Neutrophil (primary cell): ENCODE results near the gene MED12L.

ENCODE experiments used
- H3K27ac ChIP-seq: fragments of 200-600 bp; sonication (generic); 2 replicates; pipeline ENCODE4 v1.5.1; 2016; ENCODE audit warnings: mild to moderate bottlenecking, moderate library complexity
- H3K27me3 ChIP-seq: fragments of 200-600 bp; sonication (generic); 2 replicates; pipeline ENCODE4 v1.6.0; 2016; ENCODE audit warnings: mild to moderate bottlenecking
- H3K36me3 ChIP-seq: fragments of 200-600 bp; sonication (generic); 2 replicates; pipeline ENCODE4 v1.5.1; 2017
- H3K4me1 ChIP-seq, 2 experiments: fragments of 200-600 bp in 1 of 2; sonication (generic) in 1 of 2; 1 replicate in 1 of 2; 2 replicates in 1 of 2; pipeline versions ENCODE4 v1.5.1 to v1.6.1; 2013 to 2016; ENCODE audit warnings: low read depth in 1 of 2, low read length in 1 of 2, mild to moderate bottlenecking in 1 of 2, moderate library complexity in 1 of 2; ENCODE audit not compliant: control insufficient read depth in 1 of 2, insufficient read depth in 1 of 2
- H3K4me3 ChIP-seq, 2 experiments: fragments of 200-600 bp in 1 of 2; sonication (generic) in 1 of 2; 1 replicate in 1 of 2; 2 replicates in 1 of 2; pipeline ENCODE4 v1.5.1; 2013 to 2016; ENCODE audit warnings: low read depth in 1 of 2, low read length in 1 of 2, mild to moderate bottlenecking in 1 of 2, moderate library complexity in 1 of 2
- H3K9me3 ChIP-seq: fragments of 200-600 bp; sonication (generic); 2 replicates; pipeline ENCODE4 v1.5.1; 2016
- TF ChIP-seq, protein P1 (sequence below): fragments of 200-600 bp; sonication (generic); IDR thresholded peaks from 2 replicates; pipeline ENCODE4 v1.5.1; 2016; ENCODE audit warnings: antibody characterized with exemption

The MED12L gene

DNA sequence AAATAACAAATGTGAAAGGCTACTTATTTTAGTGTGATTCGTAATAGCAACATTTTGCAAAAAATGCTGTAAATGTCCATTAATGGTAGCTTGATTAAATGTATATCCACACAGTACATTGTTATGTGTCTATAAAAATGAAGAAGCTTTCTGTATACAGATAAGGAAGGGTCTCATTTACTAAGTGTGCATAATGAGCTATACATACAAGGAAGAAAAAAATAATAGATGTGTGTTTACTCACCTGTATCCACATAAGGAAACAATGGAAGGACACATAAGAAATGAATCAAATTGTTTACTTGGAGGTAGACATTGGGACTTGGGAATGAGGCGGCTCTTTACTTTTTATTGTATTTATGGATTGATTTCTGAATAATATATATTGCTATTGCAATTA is 34.9 kb downstream of the MED12L start:
- Histone ChIP-seq H3K27me3 (no peaks in the 10 kb centered on the region), H3K9me3 (no peaks in the 10 kb centered on the region), H3K4me3 (no peak overlapping the region), H3K36me3 (no peaks in the 10 kb centered on the region), H3K4me1 (no peaks in the 10 kb centered on the region), H3K27ac (no peak overlapping the region)
- TF ChIP-seq, protein P1, sequence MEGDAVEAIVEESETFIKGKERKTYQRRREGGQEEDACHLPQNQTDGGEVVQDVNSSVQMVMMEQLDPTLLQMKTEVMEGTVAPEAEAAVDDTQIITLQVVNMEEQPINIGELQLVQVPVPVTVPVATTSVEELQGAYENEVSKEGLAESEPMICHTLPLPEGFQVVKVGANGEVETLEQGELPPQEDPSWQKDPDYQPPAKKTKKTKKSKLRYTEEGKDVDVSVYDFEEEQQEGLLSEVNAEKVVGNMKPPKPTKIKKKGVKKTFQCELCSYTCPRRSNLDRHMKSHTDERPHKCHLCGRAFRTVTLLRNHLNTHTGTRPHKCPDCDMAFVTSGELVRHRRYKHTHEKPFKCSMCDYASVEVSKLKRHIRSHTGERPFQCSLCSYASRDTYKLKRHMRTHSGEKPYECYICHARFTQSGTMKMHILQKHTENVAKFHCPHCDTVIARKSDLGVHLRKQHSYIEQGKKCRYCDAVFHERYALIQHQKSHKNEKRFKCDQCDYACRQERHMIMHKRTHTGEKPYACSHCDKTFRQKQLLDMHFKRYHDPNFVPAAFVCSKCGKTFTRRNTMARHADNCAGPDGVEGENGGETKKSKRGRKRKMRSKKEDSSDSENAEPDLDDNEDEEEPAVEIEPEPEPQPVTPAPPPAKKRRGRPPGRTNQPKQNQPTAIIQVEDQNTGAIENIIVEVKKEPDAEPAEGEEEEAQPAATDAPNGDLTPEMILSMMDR = no peak

DNA sequence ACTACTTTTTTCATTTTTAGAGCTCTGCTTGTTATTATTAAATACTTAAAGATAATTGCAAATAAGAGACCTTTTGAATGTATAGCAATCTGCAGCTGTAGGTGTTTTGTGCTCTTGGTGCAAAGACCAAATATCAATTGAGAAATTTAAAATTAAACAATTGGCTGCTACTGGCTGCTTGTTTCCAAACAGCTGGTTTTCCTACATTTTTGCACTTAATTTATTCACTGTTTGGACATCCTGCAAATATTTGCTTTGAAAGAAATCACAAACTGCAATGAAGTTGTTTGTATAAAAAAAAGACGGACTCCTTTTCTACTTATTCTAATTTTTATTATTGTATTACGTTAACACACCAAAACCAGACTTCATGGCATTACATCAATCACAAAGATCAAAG is 35.6 kb downstream of the MED12L start:
- TF ChIP-seq, protein P1 = no peak
- no peaks in the 10 kb centered on the region for H3K27me3 ChIP-seq
- no peaks in the 10 kb centered on the region for H3K9me3 ChIP-seq
- H3K27ac ChIP-seq = no peak overlapping the region
- H3K4me3 ChIP-seq = no peak overlapping the region
- no peaks in the 10 kb centered on the region for H3K4me1 ChIP-seq
- no peaks in the 10 kb centered on the region for H3K36me3 ChIP-seq

DNA sequence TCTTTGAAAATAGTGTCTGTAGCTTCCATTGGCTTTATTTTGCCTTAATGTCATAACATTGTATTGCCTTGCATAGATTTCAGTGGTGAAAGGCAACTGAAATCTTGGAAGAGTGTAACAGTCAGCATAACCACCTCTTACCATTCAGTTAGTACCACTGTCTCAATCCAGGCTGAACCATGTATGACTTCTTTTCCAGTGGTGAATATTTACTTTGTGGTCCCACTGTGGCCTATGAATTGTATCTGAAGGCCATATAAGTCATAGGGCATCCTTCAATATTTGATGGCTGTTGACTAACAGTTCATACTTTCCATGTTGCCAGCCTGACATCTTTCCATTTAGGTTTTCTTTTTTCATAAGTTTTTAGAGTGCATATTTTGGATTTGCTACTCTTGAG is 38.4 kb downstream of the MED12L start:
- TF ChIP-seq, protein P1 = no peak
- H3K27ac ChIP-seq = no peak overlapping the region

DNA sequence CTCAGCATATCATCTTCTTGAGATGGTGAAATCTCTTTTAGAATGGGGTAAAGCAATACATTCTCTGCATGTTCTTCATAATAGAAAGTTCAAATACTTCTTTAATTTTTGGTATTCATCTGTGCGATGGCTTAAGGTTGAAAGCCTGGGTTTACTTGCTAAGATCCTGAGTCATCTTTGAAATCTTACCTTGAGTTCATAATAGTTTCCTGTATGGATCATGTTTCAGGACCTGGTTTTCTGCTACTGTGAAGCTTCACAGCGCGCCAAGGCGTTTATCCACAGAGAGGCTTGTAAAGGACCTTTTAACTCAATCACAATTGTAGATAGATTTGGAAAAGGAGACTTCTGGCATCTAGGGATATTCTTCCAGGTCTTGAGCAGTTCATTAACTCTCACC is 39.0 kb downstream of the MED12L start:
- Histone ChIP-seq H3K4me3 (no peak overlapping the region), H3K27ac (no peak overlapping the region), H3K27me3 (no peaks in the 10 kb centered on the region), H3K4me1 (no peaks in the 10 kb centered on the region), H3K36me3 (no peaks in the 10 kb centered on the region), H3K9me3 (no peaks in the 10 kb centered on the region)
- TF ChIP-seq, protein P1 = no peak

More for the DNA sequence above, 38.4 kb downstream of the MED12L start:
- no peaks in the 10 kb centered on the region for H3K27me3 ChIP-seq
- H3K36me3 ChIP-seq = no peaks in the 10 kb centered on the region
- H3K9me3 ChIP-seq = no peaks in the 10 kb centered on the region
- no peak overlapping the region for H3K4me3 ChIP-seq
- H3K4me1 ChIP-seq = no peaks in the 10 kb centered on the region

DNA sequence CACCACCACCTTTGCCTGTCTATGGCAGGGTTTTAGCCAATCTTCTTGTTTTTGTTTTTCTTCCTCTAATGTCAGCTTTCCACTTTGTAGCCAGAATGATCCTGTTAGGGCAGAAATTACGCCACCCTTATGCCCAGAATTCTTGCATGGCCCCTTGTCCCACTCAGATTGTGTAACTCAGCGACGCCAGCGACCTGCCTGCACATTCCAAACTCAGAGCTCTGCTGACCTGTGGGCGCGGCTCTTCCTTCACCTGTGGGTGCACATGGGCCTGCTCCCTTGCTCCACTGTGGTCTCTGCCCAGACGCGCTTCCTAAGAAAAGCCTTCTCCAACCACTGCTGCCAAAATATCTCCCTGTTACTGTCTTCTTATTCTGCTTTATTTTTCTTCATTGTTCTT is 45.0 kb downstream of the MED12L start:
- Histone ChIP-seq H3K4me1 (peaks cover 6% of the 10 kb centered on the region in 2 experiments), H3K27ac (no peak overlapping the region), H3K36me3 (no peaks in the 10 kb centered on the region), H3K9me3 (no peaks in the 10 kb centered on the region), H3K4me3 (no peak overlapping the region), H3K27me3 (no peaks in the 10 kb centered on the region)
- TF ChIP-seq, protein P1 = no peak

DNA sequence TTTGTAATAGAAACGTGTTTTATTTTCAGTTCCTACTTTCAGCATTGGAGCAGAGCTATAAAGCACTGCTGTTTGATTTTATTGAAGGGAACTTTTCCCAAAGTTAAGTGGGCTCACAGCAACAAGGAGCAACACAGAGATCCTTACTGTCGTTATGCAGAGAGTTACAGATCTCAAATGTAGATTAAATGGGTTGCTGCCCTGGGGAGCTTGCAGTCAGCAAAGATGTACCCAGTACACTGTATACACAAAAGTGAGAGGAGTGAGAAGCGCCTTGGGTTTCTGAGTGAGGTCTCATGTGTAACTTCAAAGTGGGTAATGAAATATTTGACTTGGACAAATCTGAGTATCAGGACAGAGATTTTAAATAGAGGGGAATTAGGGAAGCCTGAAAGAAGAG is 47.7 kb downstream of the MED12L start:
- H3K27me3 ChIP-seq = no peaks in the 10 kb centered on the region
- H3K4me3 ChIP-seq = no peak overlapping the region
- H3K27ac ChIP-seq = no peak overlapping the region

More for the DNA sequence above, 47.7 kb downstream of the MED12L start:
- H3K9me3 ChIP-seq = no peaks in the 10 kb centered on the region
- H3K36me3 ChIP-seq = no peaks in the 10 kb centered on the region
- TF ChIP-seq, protein P1 = no peak
- peaks cover 6% of the 10 kb centered on the region in 2 experiments for H3K4me1 ChIP-seq
